ENCODE measurements around the gene CLMN.
"Not testable (repeated sequence)": the region's sequence is repeated elsewhere in the genome, so short reads cannot be mapped to it uniquely, and the experiment has no call there.

CLMN gene

GRCh38 chr14:95215094-95215725 is 104.5 kb downstream of the CLMN start:
- DNase-seq, result no peak

GRCh38 chr14:95213774-95214173 is 105.9 kb downstream of the CLMN start:
- DNase-seq, result no peak

GRCh38 chr14:95211721-95212504 is 107.8 kb downstream of the CLMN start:
- no peak for DNase-seq

GRCh38 chr14:95210699-95211098 is 109.0 kb downstream of the CLMN start:
- no peak for DNase-seq

- DNase-seq, result no peak
Observed at GRCh38 chr14:95208598-95208997, 111.1 kb downstream of the CLMN start.

- DNase-seq, result no peak
Observed at GRCh38 chr14:95207475-95208233, 112.1 kb downstream of the CLMN start.

GRCh38 chr14:95206534-95206933 is 113.2 kb downstream of the CLMN start:
- DNase-seq, result no peak

GRCh38 chr14:95204705-95205104 is 115.0 kb downstream of the CLMN start:
- DNase-seq, result no peak

GRCh38 chr14:95201745-95202144 is 118.0 kb downstream of the CLMN start:
- not testable (repeated sequence) for DNase-seq

GRCh38 chr14:95200404-95200803 is 119.3 kb downstream of the CLMN start:
- DNase-seq, result no peak

- no peak for DNase-seq
Observed at GRCh38 chr14:95199298-95199983, 120.3 kb downstream of the CLMN start.

- no peak for DNase-seq
Observed at GRCh38 chr14:95198320-95198719, 121.4 kb downstream of the CLMN start.

- no peak for DNase-seq
Observed at GRCh38 chr14:95197551-95197950, 122.2 kb downstream of the CLMN start.

- DNase-seq, result no peak
Observed at GRCh38 chr14:95196826-95197545, 122.7 kb downstream of the CLMN start.

GRCh38 chr14:95196268-95196667 is 123.4 kb downstream of the CLMN start:
- no peak for DNase-seq

GRCh38 chr14:95195031-95195430 is 124.7 kb downstream of the CLMN start:
- DNase-seq, result no peak

GRCh38 chr14:95193081-95193480 is 126.6 kb downstream of the CLMN start:
- DNase-seq, result no peak

- DNase-seq, result no peak
Observed at GRCh38 chr14:95192311-95192710, 127.4 kb downstream of the CLMN start.

- no peak for DNase-seq
Observed at GRCh38 chr14:95191445-95192199, 128.1 kb downstream of the CLMN start.

- DNase-seq, result no peak
Observed at GRCh38 chr14:95190857-95191256, 128.9 kb downstream of the CLMN start.

- DNase-seq, result no peak
Observed at GRCh38 chr14:95190346-95190840, 129.3 kb downstream of the CLMN start.

All from activated CD8-positive, alpha-beta memory T cell treated with anti-CD3 and anti-CD28 coated beads, Interleukin-2, amount 50 U/mL, for 4 hours (primary cell).